IMR-90 (cell line): ENCODE measurements around the gene NMRK2.

ENCODE experiments used
- CEBPB ChIP-seq: IDR thresholded peaks from 2 replicates; pipeline ENCODE4 v1.6.1; 2012; ENCODE audit warnings: low read depth, low read length, improper control_type of control experiment
- CTCF ChIP-seq: conservative IDR thresholded peaks from 2 replicates; pipeline ENCODE4 v1.5.1; 2012; ENCODE audit warnings: mild to moderate bottlenecking, low read depth, low read length, improper control_type of control experiment
- MXI1 ChIP-seq: IDR thresholded peaks from 2 replicates; pipeline ENCODE4 v1.6.1; 2012; ENCODE audit warnings: low read depth, mild to moderate bottlenecking, low read length, moderate library complexity, borderline replicate concordance
- NFE2L2 ChIP-seq: fragments of 150-350 bp; IDR thresholded peaks from 2 replicates; pipeline ENCODE4 v1.6.1; 2016; ENCODE audit warnings: low read depth, mild to moderate bottlenecking, low read length
- POLR2A ChIP-seq: IDR thresholded peaks from 2 replicates; pipeline ENCODE4 v1.6.1; 2012; ENCODE audit warnings: mild to moderate bottlenecking, low read depth, low read length
- RFX5 ChIP-seq: IDR thresholded peaks from 2 replicates; pipeline ENCODE4 v1.8.0; 2012; ENCODE audit warnings: low read depth, mild to moderate bottlenecking, low read length, moderate library complexity

GRCh38 chr19:3910105-3910504, 22.8 kb upstream of the NMRK2 start:
- TF ChIP-seq CTCF, result no peak
- TF ChIP-seq MXI1, result no peak
- no peak for TF ChIP-seq POLR2A
- no peak for TF ChIP-seq RFX5
- TF ChIP-seq CEBPB, result no peak
- no peak for TF ChIP-seq NFE2L2
